Right lobe of liver (tissue), 4 donors: ENCODE measurements around the gene HSDL1.

Experiments
- POLR2A ChIP-seq: fragments of 450-650 bp; IDR thresholded peaks from one replicate; pipeline ENCODE4 v1.6.1; 2017; ENCODE audit warnings: antibody characterized with exemption, mild to moderate bottlenecking
- TF ChIP-seq, protein P1 (sequence below), 4 donors: fragments of 200-600 bp in 3 of 4; fragments of 450-650 bp in 1 of 4; IDR thresholded peaks; one replicate each; pipeline versions ENCODE4 v1.5.1 to v1.8.0; 2016 to 2022; ENCODE audit warnings: antibody characterized with exemption in 4 of 4, mild to moderate bottlenecking in 2 of 4
- donor health status: DM: no; HTN: no; CAD: no.
- donor health status: DM: no; HTN: no; CAD: no.
- donor health status: DM: no; HTN: yes; CAD: no.

DNA sequence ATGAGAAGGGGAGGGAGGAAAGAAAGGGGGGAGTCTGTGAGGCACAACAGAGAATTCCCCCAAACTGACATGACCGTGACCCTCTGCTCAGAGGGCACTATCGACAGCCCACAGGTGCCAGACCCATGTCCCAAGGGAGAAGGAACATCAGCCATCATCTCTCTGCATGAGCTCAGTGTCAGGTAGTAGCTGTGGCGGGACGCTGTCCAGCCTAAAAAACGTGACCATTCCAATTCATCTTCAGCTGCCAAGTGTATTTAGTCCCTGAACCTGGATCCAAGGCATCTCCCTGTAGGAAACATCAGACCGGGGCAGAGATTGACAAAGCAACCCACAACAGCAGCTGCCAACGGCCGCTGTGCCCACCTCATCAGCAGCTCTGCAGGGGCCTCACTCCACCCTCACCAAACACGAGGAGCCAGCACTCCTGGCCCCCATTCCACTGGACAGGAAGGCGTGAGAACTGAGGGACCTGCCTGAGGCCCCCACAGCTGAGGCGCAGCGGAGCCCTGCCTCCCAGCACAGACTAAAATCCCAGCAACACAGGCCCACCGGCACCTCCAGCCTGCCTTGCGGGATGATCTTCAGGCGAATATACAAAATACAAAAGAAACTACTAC lies 33.3 kb upstream of the HSDL1 start:
- TF ChIP-seq, protein P1, sequence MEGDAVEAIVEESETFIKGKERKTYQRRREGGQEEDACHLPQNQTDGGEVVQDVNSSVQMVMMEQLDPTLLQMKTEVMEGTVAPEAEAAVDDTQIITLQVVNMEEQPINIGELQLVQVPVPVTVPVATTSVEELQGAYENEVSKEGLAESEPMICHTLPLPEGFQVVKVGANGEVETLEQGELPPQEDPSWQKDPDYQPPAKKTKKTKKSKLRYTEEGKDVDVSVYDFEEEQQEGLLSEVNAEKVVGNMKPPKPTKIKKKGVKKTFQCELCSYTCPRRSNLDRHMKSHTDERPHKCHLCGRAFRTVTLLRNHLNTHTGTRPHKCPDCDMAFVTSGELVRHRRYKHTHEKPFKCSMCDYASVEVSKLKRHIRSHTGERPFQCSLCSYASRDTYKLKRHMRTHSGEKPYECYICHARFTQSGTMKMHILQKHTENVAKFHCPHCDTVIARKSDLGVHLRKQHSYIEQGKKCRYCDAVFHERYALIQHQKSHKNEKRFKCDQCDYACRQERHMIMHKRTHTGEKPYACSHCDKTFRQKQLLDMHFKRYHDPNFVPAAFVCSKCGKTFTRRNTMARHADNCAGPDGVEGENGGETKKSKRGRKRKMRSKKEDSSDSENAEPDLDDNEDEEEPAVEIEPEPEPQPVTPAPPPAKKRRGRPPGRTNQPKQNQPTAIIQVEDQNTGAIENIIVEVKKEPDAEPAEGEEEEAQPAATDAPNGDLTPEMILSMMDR (IDR thresholded peaks at IDR 0.05) = no peak
- no peak for TF ChIP-seq POLR2A
